IPS-15b (cell line): Measurements from ENCODE around the gene MRAS.

Experiments
- H3K27me3 ChIP-seq: one replicate; pipeline ENCODE4 v1.6.1; 2013; ENCODE audit warnings: low read length; ENCODE audit not compliant: control insufficient read depth, insufficient read depth
- H3K36me3 ChIP-seq: one replicate; pipeline ENCODE4 v1.6.1; 2013; ENCODE audit warnings: low read length; ENCODE audit not compliant: control insufficient read depth, insufficient read depth
- H3K4me1 ChIP-seq: one replicate; pipeline ENCODE4 v1.6.1; 2013; ENCODE audit warnings: mild to moderate bottlenecking, low read length; ENCODE audit not compliant: control insufficient read depth, insufficient read depth
- H3K4me3 ChIP-seq: one replicate; pipeline ENCODE4 v1.5.1; 2013; ENCODE audit warnings: low read depth, low read length
- H3K9ac ChIP-seq: one replicate; pipeline ENCODE4 v1.6.1; 2013; ENCODE audit warnings: low read depth, mild to moderate bottlenecking, low read length
- H3K9me3 ChIP-seq: one replicate; pipeline ENCODE4 v1.6.1; 2013; ENCODE audit warnings: mild to moderate bottlenecking, low read length; ENCODE audit not compliant: control insufficient read depth, insufficient read depth

Gene MRAS

DNA sequence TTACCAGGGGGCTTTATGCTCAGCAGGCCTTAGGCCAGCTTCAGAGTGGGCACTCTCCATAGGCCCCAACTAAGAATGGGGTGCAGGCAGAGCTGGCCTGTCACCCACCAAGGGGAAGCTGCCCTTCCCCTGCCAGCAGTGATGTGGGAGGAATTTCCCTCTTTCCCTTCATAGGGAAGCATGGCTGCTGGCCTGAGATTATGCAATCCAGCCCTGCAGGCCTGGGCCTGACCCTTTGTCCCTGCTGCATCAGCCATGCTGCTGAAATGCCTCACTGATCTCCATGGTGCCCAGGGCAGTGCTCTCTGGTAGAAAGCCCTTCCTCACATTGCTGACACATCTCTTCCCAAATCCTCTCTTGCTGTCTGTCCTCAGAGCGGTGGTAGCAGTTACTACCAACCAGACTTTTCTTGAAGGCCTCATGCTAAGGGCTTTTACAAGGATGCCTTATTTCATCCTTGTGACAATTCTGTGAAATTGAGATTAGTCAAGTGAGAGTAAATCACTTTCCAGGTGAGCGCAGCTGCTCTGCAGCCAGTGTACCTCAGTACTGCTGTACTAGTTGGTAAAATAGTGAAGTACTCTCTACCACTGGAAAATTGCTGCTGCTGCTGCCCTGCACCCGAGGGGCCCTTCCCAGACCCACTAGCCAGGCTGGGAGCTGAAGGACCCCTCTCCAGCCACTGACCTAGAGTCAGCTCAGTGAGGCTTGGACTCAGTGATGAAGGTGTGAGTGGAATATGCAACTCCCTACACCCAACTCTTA is 33.8 kb downstream of the MRAS start:
- Histone ChIP-seq H3K36me3 (no peaks in the 10 kb centered on the region), H3K4me1 (peaks cover 3% of the 10 kb centered on the region), H3K9me3 (no peaks in the 10 kb centered on the region), H3K4me3 (no peak overlapping the region), H3K27me3 (no peaks in the 10 kb centered on the region), H3K9ac (no peak overlapping the region)

DNA sequence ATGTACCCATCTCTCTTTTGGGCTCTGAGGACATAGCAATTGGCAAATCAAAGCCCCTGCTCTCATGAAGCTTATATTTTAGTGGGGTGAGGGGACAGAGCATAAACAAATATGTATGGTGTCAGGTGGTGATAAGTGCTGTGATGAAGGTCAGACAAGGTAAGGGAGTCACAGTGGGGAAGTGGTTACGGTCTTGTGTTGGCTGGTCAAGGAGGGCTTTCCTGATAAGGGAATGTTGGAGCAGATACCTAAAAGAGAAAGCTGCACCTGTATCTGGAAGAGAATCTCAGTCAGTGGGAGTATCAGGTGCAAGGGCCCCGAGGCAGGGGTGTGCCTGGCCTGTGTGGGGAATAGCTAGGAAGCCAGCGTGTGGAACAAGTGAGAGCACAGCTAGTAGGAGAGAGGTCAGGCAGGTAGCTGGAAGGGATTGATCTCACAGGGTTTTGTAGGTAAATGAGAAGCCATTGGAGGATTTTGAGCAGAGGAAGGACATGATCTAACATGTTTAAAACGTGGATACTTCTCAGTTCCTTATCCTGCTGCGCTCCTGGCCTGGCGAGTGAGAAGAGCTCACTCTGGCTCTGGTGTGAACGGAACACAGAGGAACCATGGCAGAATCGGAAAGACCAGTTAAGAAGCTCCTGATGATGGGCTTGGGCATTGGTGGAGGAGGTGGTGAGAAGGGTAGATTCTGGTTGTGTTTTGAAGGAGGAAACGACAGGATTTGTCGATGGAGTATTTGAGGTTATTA is 35.5 kb downstream of the MRAS start:
- no peaks in the 10 kb centered on the region for H3K36me3 ChIP-seq
- no peak overlapping the region for H3K9ac ChIP-seq
- no peaks in the 10 kb centered on the region for H3K9me3 ChIP-seq
- H3K4me1 ChIP-seq: peaks cover 3% of the 10 kb centered on the region
- H3K4me3 ChIP-seq: no peak overlapping the region
- H3K27me3 ChIP-seq: no peaks in the 10 kb centered on the region

DNA sequence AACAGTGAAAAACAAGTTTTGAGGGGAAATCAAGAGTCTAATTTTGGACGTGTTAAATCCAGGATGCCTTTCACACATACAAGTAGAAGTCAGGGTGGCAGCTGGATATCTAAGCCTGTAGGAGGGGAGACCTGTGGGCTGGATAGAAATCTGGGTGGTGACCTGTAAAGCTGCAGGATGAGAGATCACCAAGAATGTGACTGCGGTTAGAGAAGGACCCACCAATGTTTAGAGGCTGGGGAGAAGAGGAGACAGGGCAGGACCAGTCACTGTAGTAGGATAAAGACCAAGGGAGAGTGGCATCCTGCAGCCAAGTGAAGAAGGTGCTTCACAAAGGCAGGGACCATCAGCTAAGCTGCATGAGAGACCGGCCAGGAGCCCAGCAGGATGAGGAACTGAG is 36.2 kb downstream of the MRAS start:
- H3K9me3 ChIP-seq: no peaks in the 10 kb centered on the region
- H3K4me1 ChIP-seq: peaks cover 3% of the 10 kb centered on the region
- H3K9ac ChIP-seq: no peak overlapping the region
- H3K4me3 ChIP-seq: no peak overlapping the region
- no peaks in the 10 kb centered on the region for H3K36me3 ChIP-seq
- no peaks in the 10 kb centered on the region for H3K27me3 ChIP-seq

DNA sequence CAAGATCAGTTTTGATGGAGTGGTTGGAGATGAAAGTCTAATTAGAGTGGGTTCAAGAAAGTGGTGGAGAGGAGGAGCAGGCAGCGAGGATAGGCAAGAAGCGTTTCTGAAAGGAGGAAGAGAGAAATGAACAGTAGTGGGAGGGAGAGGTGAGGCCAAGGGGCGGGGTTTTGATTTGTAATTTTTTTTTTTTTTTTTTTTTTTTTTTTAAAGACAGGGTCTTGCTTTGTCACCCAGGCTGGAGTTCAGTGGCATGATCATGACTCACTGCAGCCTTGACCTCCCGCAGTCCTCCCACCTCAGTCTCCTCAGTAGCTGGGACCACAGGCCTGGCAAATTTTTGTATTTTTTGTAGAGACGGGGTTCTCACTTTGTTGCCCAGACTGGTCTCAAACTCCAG is 36.6 kb downstream of the MRAS start:
- H3K9ac ChIP-seq: no peak overlapping the region
- no peaks in the 10 kb centered on the region for H3K27me3 ChIP-seq
- no peaks in the 10 kb centered on the region for H3K36me3 ChIP-seq
- no peaks in the 10 kb centered on the region for H3K9me3 ChIP-seq
- no peak overlapping the region for H3K4me3 ChIP-seq
- peaks cover 3% of the 10 kb centered on the region for H3K4me1 ChIP-seq

DNA sequence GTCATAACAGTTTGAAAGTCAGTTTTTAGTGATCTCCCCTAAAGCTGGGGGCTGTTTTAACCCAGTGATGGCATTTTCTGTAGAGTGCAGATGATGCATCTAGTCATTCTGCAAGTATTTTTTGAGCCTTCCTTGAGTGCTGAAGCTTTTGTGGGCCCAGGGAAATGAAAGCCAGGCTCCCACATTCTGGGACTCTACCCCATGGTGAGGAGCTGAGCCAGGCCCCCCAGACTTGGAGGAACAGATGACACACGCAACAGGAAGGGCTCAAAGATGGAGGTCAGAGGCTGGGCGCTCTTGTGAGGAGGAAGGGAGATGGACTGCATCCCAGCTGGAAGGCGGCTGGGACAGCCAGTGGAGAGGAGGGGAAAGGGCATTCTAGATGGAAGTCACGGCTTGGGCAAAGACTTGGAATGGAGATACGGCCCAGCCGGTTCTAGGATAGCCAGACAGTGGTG is 40.8 kb downstream of the MRAS start:
- no peaks in the 10 kb centered on the region for H3K27me3 ChIP-seq
- H3K9me3 ChIP-seq: no peaks in the 10 kb centered on the region
- no peaks in the 10 kb centered on the region for H3K4me1 ChIP-seq
- no peak overlapping the region for H3K4me3 ChIP-seq
- no peak overlapping the region for H3K9ac ChIP-seq
- no peaks in the 10 kb centered on the region for H3K36me3 ChIP-seq

DNA sequence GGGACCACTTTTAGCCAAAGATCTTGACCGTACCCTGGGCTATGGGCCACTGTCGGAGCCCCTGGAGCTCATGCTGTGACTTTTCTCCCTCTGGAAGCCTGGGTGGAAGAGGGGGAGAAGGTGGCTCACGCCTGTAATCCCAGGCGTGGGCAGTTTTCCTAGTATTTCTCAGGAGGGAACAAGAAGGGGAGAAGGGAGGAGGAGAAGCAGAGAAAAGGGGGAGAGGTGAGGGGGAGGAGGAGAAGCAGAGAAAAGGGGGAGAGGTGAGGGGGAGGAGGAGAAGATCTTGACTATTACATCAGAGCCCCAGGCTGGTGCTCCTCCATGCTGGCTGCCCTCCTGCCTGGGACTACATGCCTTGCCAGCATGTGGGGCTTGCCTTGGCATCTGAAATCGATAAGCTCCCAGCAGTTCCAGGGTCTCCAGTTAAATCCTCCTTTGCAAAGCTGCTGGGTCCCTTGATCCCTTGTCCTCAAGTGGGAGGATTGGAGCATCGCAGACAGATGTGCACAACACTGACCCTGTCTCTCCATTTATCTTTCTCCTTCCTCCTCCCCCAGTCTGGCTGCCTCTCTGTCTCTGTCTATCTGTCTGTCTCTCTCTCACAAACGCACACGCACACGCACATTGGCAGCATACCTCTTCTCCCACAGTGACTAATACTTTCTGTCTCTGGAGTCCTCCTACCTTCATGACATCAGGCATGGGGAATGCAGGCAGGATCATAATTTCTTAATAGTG is 41.6 kb downstream of the MRAS start:
- no peak overlapping the region for H3K4me3 ChIP-seq
- no peaks in the 10 kb centered on the region for H3K4me1 ChIP-seq
- no peak overlapping the region for H3K9ac ChIP-seq
- no peaks in the 10 kb centered on the region for H3K9me3 ChIP-seq
- no peaks in the 10 kb centered on the region for H3K27me3 ChIP-seq
- no peaks in the 10 kb centered on the region for H3K36me3 ChIP-seq

DNA sequence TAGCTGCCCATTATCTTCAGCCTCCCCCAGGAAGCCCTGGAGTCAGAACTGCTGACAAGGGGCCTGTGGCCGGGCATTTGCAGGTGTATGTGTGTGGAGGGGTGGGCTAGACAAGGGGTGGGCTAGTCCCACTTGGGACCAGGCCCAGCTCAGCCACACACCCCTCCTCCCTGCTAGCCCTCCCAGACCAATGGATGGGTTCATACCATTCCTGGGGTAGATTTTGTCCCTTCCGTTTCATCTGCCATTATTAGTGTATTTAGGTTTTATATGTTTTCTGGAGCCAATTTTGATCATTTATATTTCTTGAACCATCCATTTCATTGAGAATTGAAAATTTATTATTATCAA is 42.2 kb downstream of the MRAS start:
- no peaks in the 10 kb centered on the region for H3K27me3 ChIP-seq
- no peak overlapping the region for H3K9ac ChIP-seq
- H3K4me3 ChIP-seq: no peak overlapping the region
- H3K9me3 ChIP-seq: no peaks in the 10 kb centered on the region
- H3K4me1 ChIP-seq: no peaks in the 10 kb centered on the region
- H3K36me3 ChIP-seq: no peaks in the 10 kb centered on the region

DNA sequence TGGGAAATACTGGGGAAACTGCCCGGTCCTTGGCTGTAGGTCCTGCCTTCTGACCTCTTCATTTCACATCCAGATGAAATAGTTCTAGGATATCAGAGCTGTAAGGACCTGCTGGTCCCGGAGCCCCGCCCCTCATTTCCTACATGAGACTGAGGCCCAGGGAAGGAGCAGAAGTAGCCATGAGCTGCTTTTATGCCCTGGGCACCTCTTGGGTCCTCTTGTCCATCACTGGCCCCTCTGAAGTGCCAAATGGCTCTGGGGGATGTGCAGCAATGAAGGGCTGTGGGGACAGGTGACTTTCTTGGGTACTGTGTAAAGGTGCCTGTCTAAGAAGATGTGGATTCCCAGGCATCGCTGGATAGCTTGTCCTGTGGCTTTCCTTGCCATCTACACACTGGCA is 45.8 kb downstream of the MRAS start:
- Histone ChIP-seq H3K9me3 (no peaks in the 10 kb centered on the region), H3K4me1 (peaks cover 2% of the 10 kb centered on the region), H3K9ac (no peak overlapping the region), H3K27me3 (no peaks in the 10 kb centered on the region), H3K36me3 (no peaks in the 10 kb centered on the region), H3K4me3 (no peak overlapping the region)

DNA sequence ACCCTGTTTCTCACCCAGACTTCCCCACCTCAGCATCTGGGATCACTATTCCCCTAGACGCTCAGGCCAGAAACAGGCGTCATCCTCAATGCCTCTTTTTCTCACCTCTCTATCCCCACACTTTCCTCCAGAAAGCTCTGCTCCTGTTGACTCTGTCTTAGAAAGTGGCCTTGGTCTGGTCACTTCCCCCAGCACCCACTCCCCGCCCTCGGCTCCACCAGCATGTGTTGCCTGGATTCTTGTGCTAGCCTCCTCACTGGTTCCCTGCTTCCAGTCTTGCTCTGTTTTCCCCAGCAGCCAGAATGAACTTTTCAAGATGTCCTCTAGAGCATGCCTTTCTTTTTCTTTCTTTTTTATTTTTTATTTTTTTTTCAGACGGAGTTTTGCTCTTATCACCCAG is 46.3 kb downstream of the MRAS start:
- H3K4me1 ChIP-seq: peaks cover 2% of the 10 kb centered on the region
- H3K4me3 ChIP-seq: no peak overlapping the region
- no peak overlapping the region for H3K9ac ChIP-seq
- H3K36me3 ChIP-seq: no peaks in the 10 kb centered on the region
- H3K27me3 ChIP-seq: no peaks in the 10 kb centered on the region
- no peaks in the 10 kb centered on the region for H3K9me3 ChIP-seq

DNA sequence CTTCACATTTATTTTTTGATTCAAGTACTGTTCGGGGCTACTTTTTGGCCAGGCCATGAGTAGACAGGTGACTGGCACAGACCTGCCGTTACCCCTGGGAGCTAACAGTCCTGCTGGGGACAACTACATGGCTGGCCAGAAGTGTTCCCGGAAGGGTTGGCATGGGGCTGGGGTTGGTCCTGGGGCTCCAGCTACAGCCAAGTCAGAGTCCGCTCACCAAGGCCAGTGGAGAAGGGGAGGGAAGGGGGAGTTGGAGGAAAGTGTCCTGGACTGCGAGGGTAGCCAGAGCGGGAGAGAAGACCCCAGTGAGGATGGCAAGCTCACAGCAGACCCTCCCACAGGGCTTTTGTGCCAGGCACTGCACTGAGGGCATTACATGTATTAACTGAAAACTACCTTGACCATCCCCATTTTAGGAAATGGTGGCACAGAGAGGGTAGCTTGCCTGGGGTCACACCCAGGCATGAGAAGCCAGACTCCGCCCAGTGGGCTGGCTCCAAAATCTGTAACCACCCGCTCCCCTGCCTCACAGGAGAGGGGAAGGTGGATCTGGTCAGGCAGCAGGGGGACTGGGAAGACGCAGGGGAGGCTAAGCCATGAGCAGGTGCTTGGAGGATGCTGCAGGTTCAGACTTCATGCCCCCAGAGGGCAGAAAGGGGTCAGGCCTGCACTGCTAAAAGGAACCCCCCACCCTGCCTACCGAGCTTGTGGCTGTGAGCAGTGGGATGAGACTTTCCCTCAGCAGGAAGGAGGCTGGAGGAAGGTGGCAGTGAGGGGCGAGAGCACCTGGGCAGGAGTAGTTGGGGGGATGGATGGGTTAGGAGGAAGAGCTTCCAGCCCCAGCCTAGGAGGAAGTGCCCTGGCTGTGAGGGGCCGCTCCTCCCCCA is 47.7 kb downstream of the MRAS start:
- Histone ChIP-seq H3K36me3 (no peaks in the 10 kb centered on the region), H3K9me3 (no peaks in the 10 kb centered on the region), H3K27me3 (no peaks in the 10 kb centered on the region), H3K4me3 (no peak overlapping the region), H3K4me1 (peaks cover 2% of the 10 kb centered on the region), H3K9ac (no peak overlapping the region)

DNA sequence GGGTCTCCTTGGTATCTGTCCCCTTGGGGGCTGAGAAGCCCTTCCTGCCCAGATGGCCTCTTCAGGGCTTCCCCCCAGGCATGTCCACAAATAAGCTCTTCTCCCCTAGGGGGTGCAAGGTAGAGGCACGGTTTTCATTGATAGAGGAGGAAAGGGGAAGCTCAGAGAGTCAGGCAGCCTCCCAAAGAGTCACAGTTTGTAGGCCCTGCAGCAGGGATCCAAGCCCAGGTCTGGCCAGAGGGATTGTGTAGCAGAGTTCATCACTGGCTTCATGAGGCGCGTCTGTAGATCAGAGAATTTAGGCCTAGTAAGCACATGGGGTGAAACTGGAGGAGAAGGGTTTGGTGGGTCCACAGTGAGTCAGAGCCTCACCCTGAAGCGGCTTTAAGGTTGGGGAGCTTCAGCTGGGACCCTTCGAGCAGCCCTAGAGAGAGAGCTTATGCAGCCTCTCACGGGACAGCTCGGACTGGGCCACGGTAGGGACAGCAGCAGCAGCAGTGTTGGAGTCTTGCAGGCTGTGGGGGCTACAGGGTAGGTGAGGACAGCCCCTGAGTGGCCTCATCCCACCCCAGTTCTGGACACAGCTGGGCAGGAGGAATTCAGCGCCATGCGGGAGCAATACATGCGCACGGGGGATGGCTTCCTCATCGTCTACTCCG is 48.5 kb downstream of the MRAS start:
- Histone ChIP-seq H3K4me3 (no peak overlapping the region), H3K9ac (no peak overlapping the region), H3K4me1 (peaks cover 2% of the 10 kb centered on the region), H3K36me3 (no peaks in the 10 kb centered on the region), H3K9me3 (no peaks in the 10 kb centered on the region), H3K27me3 (no peaks in the 10 kb centered on the region)
